Sigmoid colon (tissue), 7 donors: Measurements from ENCODE around the gene ACTR1B. TPM values are rescaled to one million over a fixed set of nuclear protein-coding genes. Genes with fewer than 3 reads are reported as not detected.
A peak's percentile ranks its signal among the peaks of the same experiment; 100 is the strongest.

Experiments
- DNase-seq: peaks from one replicate; pipeline ENCODE4 v3.0.0-alpha.2; 2019
- H3K27ac ChIP-seq, 4 donors: fragments of 200-600 bp; sonication (generic); one replicate each; pipeline ENCODE4 v1.5.1; 2016 to 2019; ENCODE audit warnings: mild to moderate bottlenecking in 1 of 4
- H3K27me3 ChIP-seq, 3 donors: fragments of 200-600 bp; sonication (generic); one replicate each; pipeline ENCODE4 v1.5.1; 2019; ENCODE audit warnings: mild to moderate bottlenecking in 1 of 3
- H3K36me3 ChIP-seq, 4 donors: fragments of 200-600 bp; sonication (generic); one replicate each; pipeline ENCODE4 v1.5.1; 2016 to 2019
- H3K4me1 ChIP-seq, 4 donors: fragments of 200-600 bp; sonication (generic); one replicate each; pipeline ENCODE4 v1.5.1; 2017 to 2019
- H3K4me3 ChIP-seq, 4 donors: fragments of 200-600 bp; sonication (generic); one replicate each; pipeline ENCODE4 v1.5.1; 2017 to 2019; ENCODE audit warnings: mild to moderate bottlenecking in 2 of 4, moderate library complexity in 1 of 4
- H3K9me3 ChIP-seq, 4 donors: fragments of 200-600 bp in 3 of 4; sonication (generic) in 3 of 4; one replicate each; pipeline versions ENCODE4 v1.5.1 to v1.6.1; 2013 to 2019
- EP300 ChIP-seq, 4 donors: sonication (generic); formaldehyde crosslinking; IDR thresholded peaks; one replicate each; pipeline ENCODE4 v1.6.1; 2017; ENCODE audit warnings: antibody characterized with exemption in 4 of 4
- POLR2A ChIP-seq, 2 donors: fragments of 450-650 bp; IDR thresholded peaks; one replicate each; pipeline ENCODE4 v1.6.1; 2016; ENCODE audit warnings: antibody characterized with exemption in 2 of 2, mild to moderate bottlenecking in 2 of 2, moderate library complexity in 2 of 2
- POLR2AphosphoS5 ChIP-seq, 4 donors: sonication (generic); formaldehyde crosslinking; IDR thresholded peaks; one replicate each; pipeline ENCODE4 v1.6.1; 2017; ENCODE audit warnings: antibody characterized with exemption in 4 of 4
- WGBS, 2 donors: extraction: QIAGEN DNeasy Blood & Tissue Kit; methylation state at CpG; one replicate each; pipeline ENCODE4 v1.1.7; 2013; 5-methylcytosine and 5-hydroxymethylcytosine counted together
- intact Hi-C: fragments of 100-400 bp; cut with DNase I; formaldehyde crosslinking; loops from one replicate; pipeline ENCODE4 v1.15.1; 2023
- polyA plus RNA-seq, 3 donors: library from polyadenylated mRNA; stranded (reverse); fragments of 200-250 nt; gene quantifications; one replicate each; pipeline ENCODE4 v1.2.3, GENCODE V29; 2013
- total RNA-seq, 4 donors: library from RNA; depleted of rRNA; stranded (reverse); fragments of >200 nt; gene quantifications; one replicate each; pipeline ENCODE4 v1.1.0, GENCODE V29; 2016
- TF ChIP-seq, protein P1 (sequence below), 4 experiments: fragments of 450-650 bp in 3 of 4; fragments of 200-600 bp in 1 of 4; IDR thresholded peaks; one replicate each; pipeline ENCODE4 v1.5.1; 2016 to 2019; ENCODE audit warnings: antibody characterized with exemption in 4 of 4, mild to moderate bottlenecking in 3 of 4, moderate library complexity in 2 of 4
- donor health status: healthy with polysubstance abuse.
- donor health status: Bipolar disorder and iron deficiency.
- donor health status: healthy.

The ACTR1B gene
- total and polyA plus RNA-seq, 7 donors = 55.3 to 85.3 (median 75.2) TPM

DNA sequence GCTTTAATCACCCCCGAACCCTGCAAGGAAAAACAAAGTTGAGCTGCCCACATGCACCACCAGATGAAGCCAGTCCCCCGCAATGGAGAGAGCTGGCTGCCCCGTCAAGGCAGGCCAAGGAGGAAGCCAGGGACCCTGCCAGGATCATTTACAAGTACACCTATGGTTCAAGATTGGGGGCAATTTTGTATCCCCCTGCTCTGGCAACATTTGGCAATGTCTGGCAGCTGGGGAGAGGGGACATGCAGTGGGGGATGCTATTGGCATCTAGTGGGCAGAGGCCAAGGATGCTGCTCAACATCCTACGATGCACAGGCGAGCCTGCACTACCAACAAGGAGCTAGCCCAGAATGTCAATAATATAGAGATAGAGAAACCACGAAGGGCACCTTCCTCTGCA is 1.9 kb downstream of the ACTR1B start:
- DNase-seq = no peak
- no peak overlapping the region for H3K4me3 ChIP-seq
- no peaks in the 10 kb centered on the region for H3K9me3 ChIP-seq
- H3K27ac ChIP-seq = peak overlapping the region in 3 of 4 donors; percentile 93 to 98 (median 96)
- intact Hi-C loops = loop anchor here (2.0 to 10.0 kb wide), 3 partner anchors 71 to 1130 kb away; partner anchors contain the start of genes COA5 and UNC50
- TF ChIP-seq EP300 (IDR thresholded peaks at IDR 0.05) = no peak
- H3K36me3 ChIP-seq = peaks cover 6 to 35% (median 17%) of the 10 kb centered on the region in 4 donors
- 83 to 85% methylated on average over 6 of the region's 6 CpGs for WGBS, 2 donors
- no peaks in the 10 kb centered on the region for H3K27me3 ChIP-seq
- H3K4me1 ChIP-seq = peaks cover 0 to 38% (median 28%) of the 10 kb centered on the region in 4 donors

DNA sequence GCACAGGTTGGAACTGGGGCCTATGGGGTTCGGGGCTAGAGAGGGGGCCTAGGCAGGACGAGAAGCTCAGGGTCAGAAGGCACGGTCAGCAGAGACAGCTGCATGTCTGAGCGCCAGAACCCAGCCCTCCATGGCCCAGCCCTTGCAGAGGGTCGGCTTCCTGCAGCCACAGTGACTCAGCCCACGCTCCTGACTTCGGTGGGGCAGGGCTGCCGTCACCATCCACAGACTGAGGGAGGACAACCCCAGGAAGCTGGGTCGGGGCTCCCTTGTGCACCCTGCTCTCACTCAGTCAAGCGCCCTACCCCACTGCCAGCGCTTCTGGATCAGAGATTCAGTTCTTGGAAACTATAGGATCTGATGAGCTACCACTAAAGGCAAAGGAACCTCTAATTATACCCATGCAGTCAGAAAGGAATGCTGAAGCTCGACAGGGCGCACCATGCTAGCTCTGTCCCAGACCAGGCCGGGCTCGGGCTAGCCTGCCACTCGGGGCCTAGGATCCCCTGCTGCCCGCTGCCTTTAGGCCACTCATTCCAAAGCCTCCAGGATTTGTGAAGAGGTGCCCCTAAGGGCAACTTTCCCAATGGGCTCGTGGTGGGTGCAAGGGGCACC is 3.0 kb downstream of the ACTR1B start:
- H3K27me3 ChIP-seq = no peaks in the 10 kb centered on the region
- no peak for DNase-seq
- H3K27ac ChIP-seq = no peak overlapping the region
- H3K4me1 ChIP-seq = peaks cover 0 to 38% (median 28%) of the 10 kb centered on the region in 4 donors
- TF ChIP-seq, protein P1, sequence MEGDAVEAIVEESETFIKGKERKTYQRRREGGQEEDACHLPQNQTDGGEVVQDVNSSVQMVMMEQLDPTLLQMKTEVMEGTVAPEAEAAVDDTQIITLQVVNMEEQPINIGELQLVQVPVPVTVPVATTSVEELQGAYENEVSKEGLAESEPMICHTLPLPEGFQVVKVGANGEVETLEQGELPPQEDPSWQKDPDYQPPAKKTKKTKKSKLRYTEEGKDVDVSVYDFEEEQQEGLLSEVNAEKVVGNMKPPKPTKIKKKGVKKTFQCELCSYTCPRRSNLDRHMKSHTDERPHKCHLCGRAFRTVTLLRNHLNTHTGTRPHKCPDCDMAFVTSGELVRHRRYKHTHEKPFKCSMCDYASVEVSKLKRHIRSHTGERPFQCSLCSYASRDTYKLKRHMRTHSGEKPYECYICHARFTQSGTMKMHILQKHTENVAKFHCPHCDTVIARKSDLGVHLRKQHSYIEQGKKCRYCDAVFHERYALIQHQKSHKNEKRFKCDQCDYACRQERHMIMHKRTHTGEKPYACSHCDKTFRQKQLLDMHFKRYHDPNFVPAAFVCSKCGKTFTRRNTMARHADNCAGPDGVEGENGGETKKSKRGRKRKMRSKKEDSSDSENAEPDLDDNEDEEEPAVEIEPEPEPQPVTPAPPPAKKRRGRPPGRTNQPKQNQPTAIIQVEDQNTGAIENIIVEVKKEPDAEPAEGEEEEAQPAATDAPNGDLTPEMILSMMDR (IDR thresholded peaks at IDR 0.05) = no peak
- TF ChIP-seq POLR2AphosphoS5 (IDR thresholded peaks at IDR 0.05) (no peak), POLR2A (IDR thresholded peaks at IDR 0.05) (no peak), EP300 (IDR thresholded peaks at IDR 0.05) (no peak)
- no peak overlapping the region for H3K4me3 ChIP-seq
- no peaks in the 10 kb centered on the region for H3K9me3 ChIP-seq
- WGBS, 2 donors = 89 to 90% methylated on average over 18 of the region's 18 CpGs
- intact Hi-C loops = loop anchor here (5.0 to 10.0 kb wide), 2 partner anchors 944 to 1129 kb away; partner anchors contain the start of genes COA5 and UNC50
- H3K36me3 ChIP-seq = peaks cover 6 to 46% (median 24%) of the 10 kb centered on the region in 4 donors

DNA sequence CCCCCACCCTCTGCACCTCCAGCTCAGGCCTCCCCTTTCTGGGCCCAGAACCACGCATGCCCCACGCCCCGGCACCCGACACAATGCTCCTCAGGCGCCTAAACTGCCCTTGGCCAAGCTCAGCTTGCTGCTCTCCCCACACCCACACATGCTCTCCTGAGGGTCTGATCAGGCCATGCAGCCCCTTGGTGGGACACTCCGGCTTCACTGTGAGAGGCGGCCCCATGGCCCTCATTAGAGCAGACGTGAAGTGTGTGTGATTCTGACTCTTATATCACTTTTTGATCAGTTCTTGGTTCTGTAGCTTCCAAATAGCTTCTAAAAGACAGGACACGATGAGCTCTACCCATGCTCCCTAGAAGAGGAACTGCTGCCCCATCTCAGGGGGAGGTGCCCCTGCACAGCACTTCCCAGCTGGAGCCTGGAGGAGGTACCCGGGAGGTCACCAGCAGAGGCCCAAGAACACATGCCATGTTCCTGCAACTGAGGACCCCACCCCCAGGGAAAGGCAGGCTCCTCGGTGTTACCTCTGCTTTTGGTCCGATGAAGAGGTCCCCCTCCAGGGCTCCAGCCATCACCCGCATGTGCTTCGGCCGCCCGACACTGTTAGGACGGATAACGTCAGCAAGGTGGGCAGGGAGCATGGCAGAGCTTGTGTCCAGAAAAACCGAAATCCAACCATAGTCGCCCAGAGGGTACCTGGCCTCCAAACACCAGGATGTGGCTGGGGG is 3.6 kb downstream of the ACTR1B start:
- peaks cover 0 to 37% (median 28%) of the 10 kb centered on the region in 4 donors for H3K4me1 ChIP-seq
- DNase-seq = no peak
- peaks cover 6 to 50% (median 24%) of the 10 kb centered on the region in 4 donors for H3K36me3 ChIP-seq
- no peak for TF ChIP-seq POLR2AphosphoS5 (IDR thresholded peaks at IDR 0.05)
- TF ChIP-seq POLR2A (IDR thresholded peaks at IDR 0.05) = no peak
- no peak for TF ChIP-seq EP300 (IDR thresholded peaks at IDR 0.05)
- TF ChIP-seq, protein P1 (IDR thresholded peaks at IDR 0.05) = no peak
- no peaks in the 10 kb centered on the region for H3K9me3 ChIP-seq
- no peak overlapping the region for H3K27ac ChIP-seq
- 96 to 97% methylated on average over 20 of the region's 20 CpGs for WGBS, 2 donors
- no peaks in the 10 kb centered on the region for H3K27me3 ChIP-seq
- intact Hi-C loops = loop anchor here (5.0 to 10.0 kb wide), 2 partner anchors 945 to 1128 kb away; partner anchors contain the start of genes COA5 and UNC50
- no peak overlapping the region for H3K4me3 ChIP-seq

DNA sequence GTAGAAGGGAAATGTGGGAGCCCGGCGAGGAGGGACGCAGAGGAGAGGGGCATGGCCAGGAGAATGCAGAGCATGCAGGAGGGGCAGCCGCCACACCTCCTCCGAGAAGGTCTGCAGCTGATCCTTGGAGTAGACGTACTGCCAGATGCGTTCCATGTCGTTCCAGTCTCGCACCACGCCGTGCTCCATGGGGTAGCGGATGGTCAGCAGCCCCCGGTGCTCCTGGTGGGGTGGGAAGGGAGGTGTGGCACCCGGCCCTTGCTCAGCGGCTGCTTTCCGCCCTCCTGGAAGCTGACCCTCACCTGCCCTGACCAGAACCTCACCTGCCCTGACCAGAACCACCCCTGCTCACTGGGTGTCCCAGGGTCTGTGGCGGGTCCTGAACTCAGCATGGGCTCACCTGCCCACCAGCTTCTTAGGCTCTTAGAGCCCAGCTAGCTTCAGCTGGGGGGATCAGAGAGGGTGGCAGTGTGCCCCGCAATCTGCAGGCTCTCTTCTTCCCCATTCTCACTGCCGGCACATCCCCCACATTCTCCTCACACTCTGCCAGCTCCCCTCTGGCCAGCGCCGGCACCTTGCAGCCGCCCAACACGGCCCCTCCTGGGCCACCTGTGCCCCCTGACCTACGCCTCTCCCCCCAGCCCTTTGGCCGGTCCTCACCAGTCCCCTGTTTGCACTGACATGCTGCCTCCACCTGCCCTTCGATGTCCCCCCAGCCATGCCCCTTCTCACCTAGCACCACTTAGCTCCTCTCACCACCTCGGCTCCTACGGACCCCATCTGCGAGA is 4.4 kb downstream of the ACTR1B start:
- Histone ChIP-seq H3K36me3 (peaks cover 6 to 53% (median 24%) of the 10 kb centered on the region in 4 donors), H3K9me3 (no peaks in the 10 kb centered on the region), H3K4me3 (no peak overlapping the region), H3K27me3 (no peaks in the 10 kb centered on the region), H3K27ac (no peak overlapping the region), H3K4me1 (peaks cover 0 to 31% (median 27%) of the 10 kb centered on the region in 4 donors)
- intact Hi-C loops = loop anchor here (5.0 to 10.0 kb wide), 2 partner anchors 945 to 1127 kb away; partner anchors contain the start of genes COA5 and UNC50
- TF ChIP-seq EP300 (IDR thresholded peaks at IDR 0.05) (no peak), POLR2AphosphoS5 (IDR thresholded peaks at IDR 0.05) (no peak), POLR2A (IDR thresholded peaks at IDR 0.05) (no peak)
- TF ChIP-seq, protein P1 (IDR thresholded peaks at IDR 0.05) = no peak
- 95 to 96% methylated on average over 29 of the region's 29 CpGs for WGBS, 2 donors
- no peak for DNase-seq
